NCI-H2227 (cell line): Measurements from ENCODE around the gene ZNF414.
A peak's percentile ranks its signal among the peaks of the same experiment; 100 is the strongest.
"Not testable (repeated sequence)": the region's sequence is repeated elsewhere in the genome, so short reads cannot be mapped to it uniquely, and the experiment has no call there.

ENCODE experiments used
- DNase-seq: peaks from one replicate; lab custom pipeline; 2025; ENCODE audit not compliant: unreplicated experiment; lab: John Stamatoyannopoulos, UW

ZNF414 gene

GRCh38 chr19:8513687-8514504, at the start of gene ZNF414:
TSS of gene ZNF414 (minus strand) at chr19:8514167. CDS start at chr19:8514046, 121 bp downstream.
- peak; percentile 96 for DNase-seq

- DNase-seq = no peak
These were observed 47.3 kb upstream of the ZNF414 start for GRCh38 chr19:8561075-8561764.

- no peak for DNase-seq
These were observed 44.4 kb upstream of the ZNF414 start for GRCh38 chr19:8558325-8558724.

- no peak for DNase-seq
These were observed 43.8 kb upstream of the ZNF414 start for GRCh38 chr19:8557642-8558238.

- not testable (repeated sequence) for DNase-seq
These were observed 39.8 kb upstream of the ZNF414 start for GRCh38 chr19:8553729-8554128.

GRCh38 chr19:8552810-8553209, 38.8 kb upstream of the ZNF414 start:
- DNase-seq = peak; percentile 18

GRCh38 chr19:8550070-8550469, 36.1 kb upstream of the ZNF414 start:
- DNase-seq = no peak

GRCh38 chr19:8545743-8546142, 31.8 kb upstream of the ZNF414 start:
- no peak for DNase-seq

- DNase-seq = no peak
These were observed 30.2 kb upstream of the ZNF414 start for GRCh38 chr19:8544168-8544567.

GRCh38 chr19:8539621-8540149, 25.7 kb upstream of the ZNF414 start:
- no peak for DNase-seq

GRCh38 chr19:8537099-8537498, 23.1 kb upstream of the ZNF414 start:
- DNase-seq = no peak

- no peak for DNase-seq
These were observed 22.3 kb upstream of the ZNF414 start for GRCh38 chr19:8536282-8536681.

GRCh38 chr19:8532225-8532624, 18.3 kb upstream of the ZNF414 start:
- DNase-seq = no peak

GRCh38 chr19:8531470-8531869, 17.5 kb upstream of the ZNF414 start:
- no peak for DNase-seq

- no peak for DNase-seq
These were observed 16.2 kb upstream of the ZNF414 start for GRCh38 chr19:8530061-8530679.

GRCh38 chr19:8529369-8530006, 15.5 kb upstream of the ZNF414 start:
- DNase-seq = no peak

GRCh38 chr19:8528500-8528899, 14.5 kb upstream of the ZNF414 start:
- DNase-seq = no peak

- peak; percentile 90 for DNase-seq
These were observed 12.6 kb upstream of the ZNF414 start for GRCh38 chr19:8526345-8527091.

- no peak for DNase-seq
These were observed 11.4 kb upstream of the ZNF414 start for GRCh38 chr19:8525401-8525684.

GRCh38 chr19:8519388-8519787, 5.4 kb upstream of the ZNF414 start:
- DNase-seq = no peak
